T-helper 1 cell treated with Interleukin-12 subunit alpha and Interleukin-12 subunit beta and Interleukin-4 antibody, amounts not matched to agents 30 μg/mL and 1 μg/mL, for 36 hours (primary cell): ENCODE results near the gene USP30.
"Not testable (repeated sequence)": the region's sequence is repeated elsewhere in the genome, so short reads cannot be mapped to it uniquely, and the experiment has no call there.

Experiments used
- H3K27ac Mint-ChIP-seq: one replicate; pipeline ENCODE4 v1.8.0; 2021; ENCODE audit warnings: mild to moderate bottlenecking, mixed read lengths
- H3K27me3 Mint-ChIP-seq: one replicate; pipeline ENCODE4 v1.8.0; 2021; ENCODE audit warnings: low read depth, mixed read lengths
- H3K36me3 Mint-ChIP-seq: one replicate; pipeline ENCODE4 v1.8.0; 2021; ENCODE audit warnings: low read depth, mixed read lengths
- H3K4me1 Mint-ChIP-seq: one replicate; pipeline ENCODE4 v1.8.0; 2021; ENCODE audit warnings: low read depth, mixed read lengths
- H3K4me3 Mint-ChIP-seq: one replicate; pipeline ENCODE4 v1.8.0; 2021; ENCODE audit warnings: mild to moderate bottlenecking, moderate library complexity, mixed read lengths
- H3K9me3 Mint-ChIP-seq: one replicate; pipeline ENCODE4 v1.8.0; 2021; ENCODE audit warnings: mixed read lengths

Gene USP30, protein sequence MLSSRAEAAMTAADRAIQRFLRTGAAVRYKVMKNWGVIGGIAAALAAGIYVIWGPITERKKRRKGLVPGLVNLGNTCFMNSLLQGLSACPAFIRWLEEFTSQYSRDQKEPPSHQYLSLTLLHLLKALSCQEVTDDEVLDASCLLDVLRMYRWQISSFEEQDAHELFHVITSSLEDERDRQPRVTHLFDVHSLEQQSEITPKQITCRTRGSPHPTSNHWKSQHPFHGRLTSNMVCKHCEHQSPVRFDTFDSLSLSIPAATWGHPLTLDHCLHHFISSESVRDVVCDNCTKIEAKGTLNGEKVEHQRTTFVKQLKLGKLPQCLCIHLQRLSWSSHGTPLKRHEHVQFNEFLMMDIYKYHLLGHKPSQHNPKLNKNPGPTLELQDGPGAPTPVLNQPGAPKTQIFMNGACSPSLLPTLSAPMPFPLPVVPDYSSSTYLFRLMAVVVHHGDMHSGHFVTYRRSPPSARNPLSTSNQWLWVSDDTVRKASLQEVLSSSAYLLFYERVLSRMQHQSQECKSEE

DNA sequence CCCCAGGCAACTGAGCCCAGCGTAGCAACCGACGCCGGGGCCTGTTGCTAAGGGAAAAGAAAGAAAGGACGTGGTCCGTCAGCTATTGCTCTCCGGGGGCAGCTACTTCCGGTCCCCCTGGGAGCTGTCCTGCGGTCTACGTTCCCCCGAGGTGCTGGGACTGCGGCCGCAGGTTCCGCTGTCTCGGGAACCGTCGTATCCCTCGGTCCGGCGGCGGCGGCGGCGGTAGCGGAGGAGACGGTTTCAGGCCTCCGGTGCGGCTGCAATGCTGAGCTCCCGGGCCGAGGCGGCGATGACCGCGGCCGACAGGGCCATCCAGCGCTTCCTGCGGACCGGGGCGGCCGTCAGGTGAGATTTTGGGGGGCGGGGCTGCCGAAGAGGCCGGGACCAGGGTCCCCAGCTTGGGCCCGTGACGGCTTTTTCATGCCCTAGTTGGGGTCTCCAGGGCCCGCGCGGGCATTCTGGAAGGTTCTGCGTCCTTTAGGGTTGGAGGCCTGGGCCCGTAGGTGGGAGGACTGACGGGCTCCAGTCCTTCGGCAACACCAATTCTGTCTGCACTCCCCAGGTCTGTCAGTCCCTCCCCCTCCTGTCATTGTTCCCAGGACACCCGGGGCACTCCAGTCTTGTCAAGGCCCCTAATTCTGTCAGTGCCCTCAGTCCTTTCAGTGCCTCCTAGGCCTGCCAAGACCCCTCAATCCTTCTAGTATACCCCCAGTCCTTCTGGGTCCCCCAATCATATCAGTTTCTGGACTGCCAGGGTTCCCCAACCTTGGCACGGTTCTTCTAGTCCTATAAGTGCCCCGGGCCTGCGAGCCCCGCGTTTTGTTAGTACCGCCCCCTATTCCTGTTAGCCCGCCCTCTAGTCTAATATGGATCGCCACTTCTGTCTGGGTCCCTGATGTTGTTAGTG lies at the start of gene USP30:
Gene USP30 (plus strand): TSS at position 163 of the 910 bp plus-strand sequence. CDS start 103 bp downstream, at position 266.
- peak within 1 kb of the TSS; percentile 96 for H3K4me3 Mint-ChIP-seq
- H3K27me3 Mint-ChIP-seq, result no peaks in the 10 kb centered on the region
- H3K4me1 Mint-ChIP-seq, result peaks cover 15% of the 10 kb centered on the region
- no peaks in the 10 kb centered on the region for H3K9me3 Mint-ChIP-seq
- peaks cover 10% of the 10 kb centered on the region for H3K36me3 Mint-ChIP-seq
- peak within 1 kb of the TSS; percentile 98 for H3K27ac Mint-ChIP-seq

DNA sequence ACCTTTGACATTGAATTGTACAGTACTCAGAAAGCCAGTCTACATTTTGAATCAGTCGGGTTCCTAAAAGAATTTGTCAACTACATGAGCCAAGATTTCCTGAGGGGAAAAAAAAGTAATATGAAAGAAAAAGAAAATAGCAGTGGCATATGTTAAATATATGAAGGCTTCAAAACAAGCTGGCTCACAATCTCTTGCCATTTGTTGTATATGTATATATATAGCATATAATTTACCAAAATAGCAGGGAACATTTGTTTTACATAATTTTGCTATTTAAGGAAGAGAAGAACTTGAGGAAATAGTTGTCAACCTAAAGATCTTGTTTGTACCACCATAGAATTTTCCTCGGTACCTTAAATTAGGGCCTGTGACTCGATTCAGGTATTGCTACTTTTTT lies 48.4 kb upstream of the USP30 start:
- Mint-ChIP-seq H3K4me3 (no peak overlapping the region), H3K9me3 (no peaks in the 10 kb centered on the region), H3K36me3 (no peaks in the 10 kb centered on the region), H3K4me1 (no peaks in the 10 kb centered on the region), H3K27me3 (peaks cover 15% of the 10 kb centered on the region), H3K27ac (no peak overlapping the region)

DNA sequence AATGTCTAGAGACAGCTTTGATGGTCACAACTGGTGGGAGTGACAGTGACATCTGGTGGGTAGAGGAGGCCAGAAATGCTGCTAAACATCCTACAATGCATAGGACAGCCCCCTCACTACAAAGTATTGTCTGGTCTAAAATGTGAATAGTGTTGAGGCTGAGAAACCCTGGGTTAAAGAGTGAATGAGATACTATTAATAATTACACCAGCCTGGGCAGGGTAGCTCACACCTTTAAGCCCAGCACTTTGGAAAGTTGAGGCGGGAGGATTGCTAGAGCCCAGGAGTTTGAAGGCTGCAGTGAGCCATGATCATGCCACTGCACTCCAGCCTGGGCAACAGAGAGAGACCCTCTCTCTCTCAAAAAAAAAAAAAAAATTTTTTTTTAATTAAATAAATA lies 42.6 kb upstream of the USP30 start:
- Mint-ChIP-seq H3K36me3 (no peaks in the 10 kb centered on the region), H3K27ac (no peak overlapping the region), H3K4me3 (no peak overlapping the region), H3K27me3 (peaks cover 18% of the 10 kb centered on the region), H3K9me3 (no peaks in the 10 kb centered on the region), H3K4me1 (no peaks in the 10 kb centered on the region)

DNA sequence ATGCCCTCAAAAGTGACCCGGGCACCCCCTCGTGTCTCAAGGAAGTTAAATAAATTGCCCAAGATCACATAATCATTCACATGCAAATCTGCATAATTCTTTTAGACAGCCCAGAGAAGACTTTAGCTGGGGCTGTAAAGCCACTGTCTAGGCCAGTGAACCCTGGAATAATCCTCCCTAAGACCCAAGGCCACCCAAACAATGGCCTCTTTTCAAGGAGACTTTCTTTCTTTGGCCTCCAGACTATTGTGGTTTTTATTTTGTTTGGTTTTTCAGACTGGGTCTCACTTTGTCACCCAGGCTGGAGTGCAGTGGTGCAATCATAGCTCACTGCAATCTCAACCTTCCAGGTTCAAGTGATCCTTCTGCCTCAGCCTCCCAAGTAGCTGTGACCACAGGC lies 42.1 kb upstream of the USP30 start:
- H3K9me3 Mint-ChIP-seq, result no peaks in the 10 kb centered on the region
- no peak overlapping the region for H3K4me3 Mint-ChIP-seq
- H3K4me1 Mint-ChIP-seq, result no peaks in the 10 kb centered on the region
- H3K27ac Mint-ChIP-seq, result no peak overlapping the region
- peaks cover 19% of the 10 kb centered on the region for H3K27me3 Mint-ChIP-seq
- no peaks in the 10 kb centered on the region for H3K36me3 Mint-ChIP-seq

DNA sequence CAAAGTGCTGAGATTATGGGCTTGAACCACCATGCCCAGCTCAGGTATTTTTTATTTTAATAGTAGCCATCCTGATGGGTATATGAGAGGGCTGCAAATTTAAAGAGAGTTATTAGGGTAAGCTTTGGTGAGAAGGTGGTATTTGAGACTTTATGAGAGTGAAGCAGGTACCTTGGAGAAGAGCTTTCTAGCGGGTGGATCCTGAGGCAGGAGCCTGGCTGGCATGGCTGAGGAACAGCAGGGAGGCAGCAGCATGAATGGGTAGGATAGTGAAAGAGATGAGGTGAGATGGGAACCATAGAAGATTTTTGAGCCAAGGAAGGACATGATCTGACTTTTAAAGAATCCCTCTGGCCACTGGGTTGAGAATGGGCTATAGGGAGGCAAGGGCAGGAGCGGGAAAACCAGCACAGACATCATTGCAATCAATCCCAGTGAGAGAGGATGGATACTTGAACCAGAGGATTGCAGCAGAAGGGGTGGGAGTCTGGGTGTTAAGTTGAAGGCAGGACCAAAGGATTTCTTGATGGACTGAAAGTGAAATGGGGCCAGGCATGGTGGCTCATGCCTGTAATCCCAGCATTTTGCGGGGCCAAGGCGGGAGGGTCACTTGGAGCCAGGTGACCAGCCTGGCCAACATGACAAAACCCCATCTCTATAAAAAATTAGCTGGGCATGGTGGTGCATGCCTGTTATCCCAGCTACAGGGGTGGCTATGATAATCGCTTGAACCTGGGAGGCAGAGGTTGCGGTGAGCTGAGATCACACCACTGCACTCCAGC lies 37.2 kb upstream of the USP30 start:
- no peaks in the 10 kb centered on the region for H3K36me3 Mint-ChIP-seq
- peaks cover 18% of the 10 kb centered on the region for H3K27me3 Mint-ChIP-seq
- H3K4me1 Mint-ChIP-seq, result no peaks in the 10 kb centered on the region
- H3K27ac Mint-ChIP-seq, result no peak overlapping the region
- no peak overlapping the region for H3K4me3 Mint-ChIP-seq
- no peaks in the 10 kb centered on the region for H3K9me3 Mint-ChIP-seq

DNA sequence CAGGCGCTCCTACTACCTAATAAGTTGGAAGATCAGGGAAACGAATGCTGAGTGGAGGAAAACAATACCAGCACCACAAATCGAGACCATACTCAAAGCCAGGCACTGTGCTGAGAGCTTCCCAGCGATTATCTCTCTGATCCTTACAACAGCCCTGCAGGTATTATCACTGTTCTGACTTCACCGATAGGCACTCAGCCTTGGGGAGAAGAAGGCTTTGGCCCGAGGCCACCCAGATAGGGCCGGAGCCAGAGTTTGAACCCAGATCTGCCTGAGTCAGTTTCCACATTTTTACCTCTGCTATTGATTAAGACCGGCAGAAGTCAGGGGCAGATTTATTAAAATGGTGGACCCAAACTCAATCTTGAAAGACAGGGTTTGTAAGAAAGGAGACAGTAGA lies 36.4 kb upstream of the USP30 start:
- no peak overlapping the region for H3K4me3 Mint-ChIP-seq
- no peak overlapping the region for H3K27ac Mint-ChIP-seq

DNA sequence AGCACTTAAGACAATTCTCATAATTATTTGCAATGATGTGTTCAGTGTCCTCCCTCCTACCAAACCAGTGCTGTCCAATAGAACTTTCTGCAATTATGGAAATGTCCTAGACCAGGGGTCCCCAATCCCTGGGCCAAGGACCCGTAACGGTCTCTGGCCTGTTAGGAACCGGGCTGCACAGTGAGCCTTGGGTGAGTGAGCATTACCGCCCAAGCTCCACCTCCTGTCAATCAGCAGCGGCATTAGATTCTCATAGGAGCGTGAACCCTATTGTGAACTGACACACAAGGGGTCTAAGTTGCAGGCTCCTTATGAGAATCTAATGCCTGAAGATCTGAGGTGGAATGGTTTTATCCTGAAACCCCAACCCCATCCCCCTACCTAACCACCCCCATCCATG lies 35.4 kb upstream of the USP30 start:
- Mint-ChIP-seq H3K27me3 (peaks cover 23% of the 10 kb centered on the region), H3K4me3 (no peak overlapping the region), H3K4me1 (no peaks in the 10 kb centered on the region), H3K27ac (no peak overlapping the region), H3K9me3 (no peaks in the 10 kb centered on the region), H3K36me3 (no peaks in the 10 kb centered on the region)

More for the DNA sequence above, 36.4 kb upstream of the USP30 start:
- H3K9me3 Mint-ChIP-seq, result no peaks in the 10 kb centered on the region
- no peaks in the 10 kb centered on the region for H3K36me3 Mint-ChIP-seq
- H3K27me3 Mint-ChIP-seq, result peaks cover 26% of the 10 kb centered on the region
- no peaks in the 10 kb centered on the region for H3K4me1 Mint-ChIP-seq

DNA sequence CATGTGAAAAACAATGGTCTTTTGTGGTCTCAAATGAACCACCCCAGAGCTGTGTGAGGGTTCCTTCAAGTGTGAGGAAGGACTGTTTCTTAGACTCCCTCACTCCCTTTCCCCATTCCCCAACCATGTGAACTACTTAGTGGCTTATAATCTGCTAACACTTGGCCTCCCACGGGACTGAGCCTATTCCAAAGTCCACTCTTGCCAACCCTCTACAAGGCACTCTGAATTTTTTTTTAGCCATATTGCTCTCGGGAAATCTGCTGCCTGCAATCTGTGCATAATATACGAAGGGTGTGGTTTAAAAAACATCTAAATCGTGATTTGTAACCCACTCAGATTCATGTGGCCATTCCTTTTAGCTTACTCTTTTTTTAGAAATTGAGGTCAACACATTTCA lies 34.1 kb upstream of the USP30 start:
- Mint-ChIP-seq H3K4me3 (no peak overlapping the region), H3K4me1 (no peaks in the 10 kb centered on the region), H3K36me3 (no peaks in the 10 kb centered on the region), H3K27me3 (peaks cover 26% of the 10 kb centered on the region), H3K27ac (no peak overlapping the region), H3K9me3 (no peaks in the 10 kb centered on the region)

DNA sequence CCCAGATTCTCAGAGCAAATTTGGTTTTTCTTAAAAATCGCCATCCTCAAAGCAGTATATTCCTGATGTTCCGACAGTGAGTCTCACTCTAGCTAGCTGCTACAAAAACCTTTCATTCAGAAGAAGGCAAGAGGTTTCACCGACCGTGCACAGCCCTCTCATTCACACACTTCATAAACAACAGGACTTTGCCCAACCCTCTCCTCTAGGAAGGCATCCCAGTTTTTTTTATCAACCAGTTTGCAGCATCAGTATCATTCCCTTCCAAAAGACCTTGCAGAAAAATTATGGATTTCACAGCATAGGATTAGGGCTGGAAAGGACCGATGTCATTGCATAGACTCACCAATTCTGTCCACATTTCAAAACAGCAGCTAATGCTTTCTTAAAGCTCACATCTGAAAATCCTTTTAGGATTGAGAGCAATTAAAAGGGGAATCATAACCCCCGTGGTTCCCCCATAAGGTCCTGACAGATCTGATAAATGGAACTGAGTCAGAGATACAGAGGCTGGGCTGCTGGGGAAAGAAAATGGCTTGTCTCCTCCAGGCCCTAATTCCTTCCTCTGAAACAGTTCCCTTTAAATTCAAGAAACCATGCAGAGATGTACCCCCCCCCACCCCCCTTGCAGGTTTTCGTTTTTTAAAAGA lies 32.1 kb upstream of the USP30 start:
- peaks cover 21% of the 10 kb centered on the region for H3K27me3 Mint-ChIP-seq
- H3K36me3 Mint-ChIP-seq, result no peaks in the 10 kb centered on the region
- no peaks in the 10 kb centered on the region for H3K9me3 Mint-ChIP-seq
- H3K4me3 Mint-ChIP-seq, result no peak overlapping the region
- no peak overlapping the region for H3K27ac Mint-ChIP-seq
- no peaks in the 10 kb centered on the region for H3K4me1 Mint-ChIP-seq

DNA sequence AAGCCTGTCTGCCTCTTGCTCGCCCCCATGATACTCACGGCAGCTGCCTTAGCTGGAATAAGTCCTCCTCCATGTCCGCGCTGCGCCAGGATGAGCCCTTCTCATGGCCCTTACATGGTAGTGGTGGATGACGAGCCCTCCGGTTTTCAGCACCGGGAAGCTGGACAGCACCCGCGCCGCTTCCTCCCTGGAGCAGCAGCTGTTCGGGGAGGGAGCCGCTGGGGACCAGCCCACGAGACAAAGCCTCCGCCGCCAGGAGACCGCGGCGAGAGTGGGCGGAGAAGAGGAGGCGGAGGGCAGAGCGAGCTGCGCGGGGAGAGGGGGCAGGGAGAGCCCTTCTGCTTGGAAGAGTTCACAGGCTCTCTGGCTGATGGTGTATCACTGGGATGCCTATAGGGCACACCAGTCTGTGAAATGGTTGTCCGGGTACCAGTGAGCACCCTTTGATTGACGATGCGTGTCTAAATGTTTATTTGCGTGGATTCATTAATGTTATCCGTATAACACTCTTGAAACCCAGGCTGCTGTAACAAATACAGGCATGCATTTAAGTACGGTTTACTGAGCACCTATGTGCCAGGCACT lies 31.5 kb upstream of the USP30 start, which contains the start of gene SVOP:
Gene SVOP (minus strand): TSS at position 273 of the 585 bp plus-strand sequence. CDS start 200 bp downstream, at position 73.
- Mint-ChIP-seq H3K36me3 (no peaks in the 10 kb centered on the region), H3K27me3 (peaks cover 21% of the 10 kb centered on the region), H3K4me3 (no peak within 1 kb of the TSS)

DNA sequence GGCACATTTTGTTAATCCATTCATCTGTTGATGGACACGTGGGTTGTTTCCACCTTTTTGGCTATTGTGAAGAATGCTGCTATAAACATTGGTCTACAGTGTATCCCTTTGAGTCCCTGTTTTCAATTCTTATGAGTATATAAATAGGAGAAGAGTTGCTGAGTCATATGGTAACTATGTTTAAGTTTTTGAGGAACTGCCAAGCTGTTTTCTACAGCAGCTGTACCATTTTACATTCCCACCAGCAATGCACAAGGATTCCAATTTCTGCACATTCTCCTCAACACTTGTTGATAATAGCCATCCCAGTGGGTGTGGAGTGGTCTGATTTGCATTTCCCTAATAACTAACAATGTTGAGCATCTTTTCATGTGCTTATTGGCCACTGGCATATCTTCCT lies 24.6 kb upstream of the USP30 start:
- Mint-ChIP-seq H3K36me3 (no peaks in the 10 kb centered on the region), H3K9me3 (no peaks in the 10 kb centered on the region), H3K27me3 (peaks cover 4% of the 10 kb centered on the region), H3K4me3 (no peak overlapping the region), H3K4me1 (no peaks in the 10 kb centered on the region), H3K27ac (no peak overlapping the region)

More for the DNA sequence above, 31.5 kb upstream of the USP30 start, which contains the start of gene SVOP:
- H3K27ac Mint-ChIP-seq, result no peak within 1 kb of the TSS
- no peaks in the 10 kb centered on the region for H3K9me3 Mint-ChIP-seq
- H3K4me1 Mint-ChIP-seq, result no peaks in the 10 kb centered on the region

DNA sequence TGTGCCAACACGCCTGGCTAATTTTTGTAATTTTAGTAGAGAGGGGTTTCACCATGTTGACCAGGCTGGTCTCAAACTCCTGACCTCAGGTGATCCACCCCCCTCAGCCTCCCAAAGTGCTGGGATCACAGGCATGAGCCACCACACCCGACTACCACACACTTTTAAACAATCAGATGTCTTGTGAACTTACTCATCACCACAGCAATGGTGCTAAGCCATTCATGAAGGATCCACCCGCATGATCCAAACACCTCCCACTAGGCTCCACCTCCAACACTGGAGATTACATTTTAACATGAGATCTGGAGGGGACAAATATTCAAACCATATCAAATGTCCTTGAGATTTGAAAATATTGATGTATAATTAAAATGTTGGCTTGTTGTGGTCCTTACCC lies 23.8 kb upstream of the USP30 start:
- H3K9me3 Mint-ChIP-seq, result not testable (repeated sequence)

DNA sequence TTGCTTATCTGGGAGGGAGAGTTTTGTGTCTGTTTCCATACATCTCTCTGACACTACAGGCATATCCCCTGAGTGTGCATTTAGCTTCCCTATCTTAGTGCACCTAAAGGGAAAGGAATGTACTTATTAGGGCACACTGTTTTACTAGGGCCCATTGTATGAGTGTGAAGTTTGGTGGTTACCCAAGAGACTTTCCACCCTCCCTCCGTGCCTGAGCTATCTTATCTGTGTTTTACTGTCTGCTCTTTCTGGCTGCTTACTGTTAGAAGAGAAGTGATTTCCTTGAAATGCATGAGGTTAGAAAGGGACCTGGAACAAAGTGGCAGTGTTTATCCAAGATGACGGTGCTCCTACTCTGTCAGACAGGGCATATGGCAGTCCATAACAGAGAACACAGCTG lies 23.0 kb upstream of the USP30 start:
- no peaks in the 10 kb centered on the region for H3K4me1 Mint-ChIP-seq
- no peaks in the 10 kb centered on the region for H3K9me3 Mint-ChIP-seq
- peaks cover 4% of the 10 kb centered on the region for H3K27me3 Mint-ChIP-seq
- no peaks in the 10 kb centered on the region for H3K36me3 Mint-ChIP-seq
- H3K4me3 Mint-ChIP-seq, result no peak overlapping the region
- no peak overlapping the region for H3K27ac Mint-ChIP-seq

More for the DNA sequence above, 23.8 kb upstream of the USP30 start:
- H3K4me3 Mint-ChIP-seq, H3K27ac Mint-ChIP-seq, H3K27me3 Mint-ChIP-seq, H3K4me1 Mint-ChIP-seq, H3K36me3 Mint-ChIP-seq: not testable (repeated sequence)
